Measurements from ENCODE around the gene MYO19.

Gene MYO19

GRCh38 chr17:36507266-36507665 lies 27.4 kb downstream of the MYO19 start:
- H3K4me3 ChIP-seq (ENCODE audit: low read length), result no peak overlapping the region
- no peak for DNase-seq (ENCODE audit: low read depth)
- no peak for TF ChIP-seq CTCF (conservative IDR thresholded peaks at IDR 0.05; ENCODE audit: low read length)

DNA sequence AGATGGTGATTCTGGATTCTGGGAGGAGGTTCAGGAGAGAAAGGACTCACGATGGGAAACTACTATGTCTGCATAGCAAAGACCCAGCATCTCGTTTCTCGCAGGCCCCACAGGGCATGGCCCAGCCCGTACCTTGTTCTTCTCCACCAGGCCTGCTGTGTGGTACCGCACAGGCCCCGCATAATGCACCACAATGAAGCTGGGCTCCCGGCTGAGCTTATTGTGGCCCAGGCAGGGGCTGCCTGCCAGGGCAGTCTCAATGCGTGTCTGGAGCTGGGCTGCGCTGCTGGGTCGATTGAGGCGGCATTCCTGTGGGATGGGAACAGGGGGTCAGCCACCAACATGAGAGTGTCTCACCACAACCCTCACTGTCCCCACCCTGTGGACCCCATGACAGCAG lies 27.8 kb downstream of the MYO19 start:
- DNase-seq (ENCODE audit: low read depth), result no peak
- TF ChIP-seq CTCF (conservative IDR thresholded peaks at IDR 0.05; ENCODE audit: low read length), result no peak
- H3K4me3 ChIP-seq (ENCODE audit: low read length), result no peak overlapping the region

DNA sequence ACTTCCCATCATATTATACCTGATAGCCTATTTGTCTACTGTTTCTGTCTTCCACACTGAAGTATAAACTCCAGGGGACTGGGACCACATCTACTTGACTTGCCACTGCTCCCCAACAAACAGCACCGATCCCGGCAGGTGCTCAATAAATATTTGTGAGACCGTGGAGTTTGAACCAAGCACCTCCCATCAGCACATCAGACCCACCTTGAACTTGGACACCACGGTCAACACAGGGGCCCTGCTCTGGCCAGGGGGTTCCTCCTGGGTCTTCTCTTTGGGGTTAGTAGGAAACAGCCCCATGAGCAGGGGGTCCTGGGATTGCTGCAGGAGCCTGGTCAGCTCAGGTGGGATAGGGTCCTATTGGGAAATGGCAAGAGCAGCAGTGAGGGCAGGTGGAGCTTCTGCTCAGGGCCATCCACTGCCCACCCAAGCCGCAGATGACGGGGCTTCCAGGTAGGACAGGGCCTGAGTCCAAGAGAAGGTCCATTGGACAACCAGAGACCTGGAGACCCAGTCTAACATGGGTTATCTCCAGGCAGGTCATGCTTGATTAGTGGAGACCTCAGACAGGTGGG lies 28.3 kb downstream of the MYO19 start:
- TF ChIP-seq CTCF (conservative IDR thresholded peaks at IDR 0.05; ENCODE audit: low read length), result no peak
- no peak for DNase-seq (ENCODE audit: low read depth)
- no peak overlapping the region for H3K4me3 ChIP-seq (ENCODE audit: low read length)

- DNase-seq (ENCODE audit: low read depth), result no peak
- no peak overlapping the region for H3K4me3 ChIP-seq (ENCODE audit: low read length)
- no peak for TF ChIP-seq CTCF (conservative IDR thresholded peaks at IDR 0.05; ENCODE audit: low read length)
Observed at GRCh38 chr17:36505171-36505570, 29.5 kb downstream of the MYO19 start.

DNA sequence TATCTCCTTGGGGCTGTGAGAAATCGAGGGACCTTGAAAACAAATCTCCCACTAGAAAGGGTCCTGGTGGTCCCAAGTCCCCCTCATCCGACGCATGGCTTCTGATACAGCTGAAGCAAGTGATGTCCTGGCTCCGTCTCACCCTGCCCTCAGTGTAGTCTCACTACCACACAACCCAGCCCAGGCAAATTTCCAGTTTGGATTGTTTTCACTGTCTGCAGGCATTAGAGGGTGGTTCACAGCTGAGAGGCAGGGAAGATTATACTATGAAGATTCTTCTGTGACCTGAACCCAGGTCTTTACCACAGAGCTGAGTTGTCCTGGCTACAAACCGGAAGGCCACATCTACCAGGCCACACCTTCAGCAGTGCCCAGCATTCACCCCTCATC lies 30.5 kb downstream of the MYO19 start:
- no peak for TF ChIP-seq CTCF (conservative IDR thresholded peaks at IDR 0.05; ENCODE audit: low read length)
- DNase-seq (ENCODE audit: low read depth), result no peak
- H3K4me3 ChIP-seq (ENCODE audit: low read length), result no peak overlapping the region

- DNase-seq (ENCODE audit: low read depth), result no peak
- no peak for TF ChIP-seq CTCF (conservative IDR thresholded peaks at IDR 0.05; ENCODE audit: low read length)
- H3K4me3 ChIP-seq (ENCODE audit: low read length), result no peak overlapping the region
Observed at GRCh38 chr17:36503456-36504155, 31.1 kb downstream of the MYO19 start.

GRCh38 chr17:36501963-36502362 lies 32.7 kb downstream of the MYO19 start:
- no peak for TF ChIP-seq CTCF (conservative IDR thresholded peaks at IDR 0.05; ENCODE audit: low read length)
- DNase-seq (ENCODE audit: low read depth), result no peak
- H3K4me3 ChIP-seq (ENCODE audit: low read length), result no peak overlapping the region
